ENCODE results near the gene LRFN2.

The LRFN2 gene

GRCh38 chr6:40349123-40349900 lies 237.9 kb downstream of the LRFN2 start:
- no peak for DNase-seq (ENCODE audit: low read depth)

GRCh38 chr6:40348591-40348990 lies 238.6 kb downstream of the LRFN2 start:
- DNase-seq (ENCODE audit: low read depth), result no peak

GRCh38 chr6:40347571-40348011 lies 239.6 kb downstream of the LRFN2 start:
- DNase-seq (ENCODE audit: low read depth), result no peak

- DNase-seq (ENCODE audit: low read depth), result no peak
Measured at GRCh38 chr6:40346246-40346645, 240.9 kb downstream of the LRFN2 start.

GRCh38 chr6:40344566-40345167 lies 242.5 kb downstream of the LRFN2 start:
- DNase-seq (ENCODE audit: low read depth), result no peak

GRCh38 chr6:40343877-40344565 lies 243.1 kb downstream of the LRFN2 start:
- no peak for DNase-seq (ENCODE audit: low read depth)

GRCh38 chr6:40343318-40343876 lies 243.8 kb downstream of the LRFN2 start:
- DNase-seq (ENCODE audit: low read depth), result no peak

- DNase-seq (ENCODE audit: low read depth), result no peak
Measured at GRCh38 chr6:40342723-40343122, 244.4 kb downstream of the LRFN2 start.

GRCh38 chr6:40341726-40342125 lies 245.4 kb downstream of the LRFN2 start:
- no peak for DNase-seq (ENCODE audit: low read depth)

Measured in GM04503 (cell line).